Stimulated activated CD8-positive, alpha-beta memory T cell treated with anti-CD3 and anti-CD28 coated beads, Interleukin-15, amount 100 ng/mL, for 48 hours (primary cell): ENCODE measurements around the gene VPS13D.
"Not testable (repeated sequence)": the region's sequence is repeated elsewhere in the genome, so short reads cannot be mapped to it uniquely, and the experiment has no call there.

ENCODE experiments used
- DNase-seq, 2 donors: peaks; one replicate each; pipeline ENCODE4 v3.0.0-alpha.2; 2020; ENCODE audit warnings: low read depth in 2 of 2

VPS13D gene

GRCh38 chr1:12287869-12288268 is 58.0 kb downstream of the VPS13D start:
- no peak for DNase-seq

GRCh38 chr1:12290828-12291227 is 61.0 kb downstream of the VPS13D start:
- DNase-seq = no peak

GRCh38 chr1:12293416-12293815 is 63.6 kb downstream of the VPS13D start:
- DNase-seq = no peak

- DNase-seq = no peak
Measured at GRCh38 chr1:12294076-12294475, 64.2 kb downstream of the VPS13D start.

- no peak for DNase-seq
Measured at GRCh38 chr1:12296016-12296415, 66.2 kb downstream of the VPS13D start.

- no peak for DNase-seq
Measured at GRCh38 chr1:12296623-12297022, 66.8 kb downstream of the VPS13D start.

- no peak for DNase-seq
Measured at GRCh38 chr1:12300706-12301105, 70.9 kb downstream of the VPS13D start.

GRCh38 chr1:12301518-12302237 is 71.8 kb downstream of the VPS13D start:
- DNase-seq = no peak

GRCh38 chr1:12302798-12303447 is 73.1 kb downstream of the VPS13D start:
- no peak for DNase-seq

- DNase-seq = no peak
Measured at GRCh38 chr1:12305377-12305776, 75.5 kb downstream of the VPS13D start.

- DNase-seq = no peak
Measured at GRCh38 chr1:12309783-12310742, 80.2 kb downstream of the VPS13D start.

GRCh38 chr1:12314333-12314903 is 84.6 kb downstream of the VPS13D start:
- no peak for DNase-seq

GRCh38 chr1:12315146-12315545 is 85.3 kb downstream of the VPS13D start:
- no peak for DNase-seq

GRCh38 chr1:12316331-12316730 is 86.5 kb downstream of the VPS13D start:
- DNase-seq = no peak

- no peak for DNase-seq
Measured at GRCh38 chr1:12320486-12320885, 90.7 kb downstream of the VPS13D start.

- no peak for DNase-seq
Measured at GRCh38 chr1:12324423-12324822, 94.6 kb downstream of the VPS13D start.

- DNase-seq = not testable (repeated sequence)
Measured at GRCh38 chr1:12324973-12325372, 95.1 kb downstream of the VPS13D start.

GRCh38 chr1:12326986-12327385 is 97.2 kb downstream of the VPS13D start:
- DNase-seq = no peak

- DNase-seq = no peak
Measured at GRCh38 chr1:12327566-12327965, 97.7 kb downstream of the VPS13D start.

- DNase-seq = no peak
Measured at GRCh38 chr1:12333036-12333785, 103.4 kb downstream of the VPS13D start.

GRCh38 chr1:12335815-12336214 is 106.0 kb downstream of the VPS13D start:
- no peak for DNase-seq
